GM19324 (cell line): ENCODE data around the gene AOPEP.

Experiments used
- ATAC-seq: cut with Tn5 transposase; IDR thresholded peaks from one replicate; pipeline ENCODE4 v1.9.1; 2021; ENCODE audit warnings: mild to moderate bottlenecking, moderate library complexity; ENCODE audit not compliant: unreplicated experiment, low FRiP score

The AOPEP gene

GRCh38 chr9:94807556-94807955 is 81.1 kb downstream of the AOPEP start:
- no peak for ATAC-seq

GRCh38 chr9:94808926-94809700 is 82.6 kb downstream of the AOPEP start:
- ATAC-seq, result no peak

GRCh38 chr9:94809778-94810177 is 83.3 kb downstream of the AOPEP start:
- ATAC-seq, result no peak

GRCh38 chr9:94811074-94811473 is 84.6 kb downstream of the AOPEP start:
- no peak for ATAC-seq

- no peak for ATAC-seq
Measured at GRCh38 chr9:94812343-94812742, 85.8 kb downstream of the AOPEP start.

- no peak for ATAC-seq
Measured at GRCh38 chr9:94813379-94813778, 86.9 kb downstream of the AOPEP start.

- ATAC-seq, result no peak
Measured at GRCh38 chr9:94817291-94818177, 91.0 kb downstream of the AOPEP start.

- no peak for ATAC-seq
Measured at GRCh38 chr9:94818178-94818541, 91.7 kb downstream of the AOPEP start.

GRCh38 chr9:94819161-94819687 is 92.7 kb downstream of the AOPEP start:
- no peak for ATAC-seq

GRCh38 chr9:94821098-94821887 is 94.8 kb downstream of the AOPEP start:
- peak; percentile 85 for ATAC-seq

GRCh38 chr9:94822273-94822672 is 95.8 kb downstream of the AOPEP start:
- ATAC-seq, result no peak

- no peak for ATAC-seq
Measured at GRCh38 chr9:94823710-94824109, 97.2 kb downstream of the AOPEP start.

GRCh38 chr9:94824411-94824810 is 97.9 kb downstream of the AOPEP start:
- ATAC-seq, result no peak

- no peak for ATAC-seq
Measured at GRCh38 chr9:94824913-94825610, 98.6 kb downstream of the AOPEP start.

GRCh38 chr9:94825611-94825958 is 99.1 kb downstream of the AOPEP start:
- ATAC-seq, result no peak

- ATAC-seq, result no peak
Measured at GRCh38 chr9:94826044-94826443, 99.5 kb downstream of the AOPEP start.

- ATAC-seq, result no peak
Measured at GRCh38 chr9:94826644-94827410, 100.3 kb downstream of the AOPEP start.

- ATAC-seq, result no peak
Measured at GRCh38 chr9:94827584-94828304, 101.2 kb downstream of the AOPEP start.
